22Rv1 (cell line): Measurements from ENCODE around the gene NUP54.

ENCODE experiments used
- CTCF ChIP-seq: fragments of 450-650 bp; IDR thresholded peaks from 2 replicates; pipeline ENCODE4 v1.5.1; 2017; ENCODE audit warnings: mild to moderate bottlenecking
- ZFX ChIP-seq: fragments of 450-650 bp; IDR thresholded peaks from 2 replicates; pipeline ENCODE4 v1.6.1; 2017; ENCODE audit warnings: antibody characterized with exemption, borderline replicate concordance

- no peak for TF ChIP-seq CTCF
- TF ChIP-seq ZFX, result no peak
These were observed 52.1 kb downstream of the NUP54 start for GRCh38 chr4:76096076-76096475.
